GM12878 (cell line): ENCODE results near the gene GZMA.

Experiments
- BACH1 ChIP-seq: fragments of 450-650 bp; IDR thresholded peaks from 2 replicates; pipeline ENCODE4 v1.6.1; 2017; ENCODE audit warnings: mild to moderate bottlenecking, borderline replicate concordance
- BCLAF1 ChIP-seq: fragments of 450-650 bp; IDR thresholded peaks from 2 replicates; pipeline ENCODE4 v1.6.1; 2017; ENCODE audit warnings: antibody characterized with exemption, mild to moderate bottlenecking, moderate library complexity
- BHLHE40 ChIP-seq, 2 experiments: fragments of 450-650 bp in 1 of 2; IDR thresholded peaks; 2 replicates each; pipeline ENCODE4 v1.6.1; 2011 to 2017; ENCODE audit warnings: low read depth in 2 of 2, borderline replicate concordance in 1 of 2, improper control_type of control experiment in 1 of 2, low read length in 1 of 2, mild to moderate bottlenecking in 1 of 2
- CTCF ChIP-seq, 3 experiments: IDR thresholded peaks in 2 of 3; conservative IDR thresholded peaks in 1 of 3; 2 replicates each; pipeline ENCODE4 v1.5.1; 2011; ENCODE audit warnings: low read depth in 3 of 3, low read length in 3 of 3, mild to moderate bottlenecking in 3 of 3, control low read depth in 2 of 3, moderate library complexity in 2 of 3, inconsistent platforms in 1 of 3, mixed read lengths in 1 of 3; ENCODE audit not compliant: control insufficient read depth in 2 of 3, insufficient read depth in 1 of 3; ENCODE audit errors: extremely low read depth in 1 of 3
- ESRRA ChIP-seq: IDR thresholded peaks from 2 replicates; pipeline ENCODE4 v1.6.1; 2012; ENCODE audit warnings: mild to moderate bottlenecking, low read length, improper control_type of control experiment
- JUND ChIP-seq: IDR thresholded peaks from 2 replicates; pipeline ENCODE4 v1.6.1; 2012; ENCODE audit warnings: low read depth, mild to moderate bottlenecking, low read length, improper control_type of control experiment, moderate library complexity
- NFYB ChIP-seq: IDR thresholded peaks from 2 replicates; pipeline ENCODE4 v1.6.1; 2011; ENCODE audit warnings: low read depth, mild to moderate bottlenecking, low read length, improper control_type of control experiment, moderate library complexity; ENCODE audit not compliant: insufficient read depth
- POLR2A ChIP-seq: IDR thresholded peaks from 2 replicates; pipeline ENCODE4 v1.6.1; 2011; ENCODE audit warnings: low read depth, mild to moderate bottlenecking, low read length
- POLR2AphosphoS5 ChIP-seq: IDR thresholded peaks from 2 replicates; pipeline ENCODE4 v1.6.1; 2011; ENCODE audit warnings: mild to moderate bottlenecking, low read length, inconsistent platforms
- SPI1 ChIP-seq: IDR thresholded peaks from 2 replicates; pipeline ENCODE4 v1.6.1; 2011; ENCODE audit warnings: low read depth, mild to moderate bottlenecking, low read length, moderate library complexity, borderline replicate concordance; ENCODE audit not compliant: insufficient read depth
- TAF1 ChIP-seq: IDR thresholded peaks from 2 replicates; pipeline ENCODE4 v1.6.1; 2011; ENCODE audit warnings: mild to moderate bottlenecking, low read depth, low read length, borderline replicate concordance
- TCF7 ChIP-seq: IDR thresholded peaks from 2 replicates; pipeline ENCODE4 v1.6.1; 2014; ENCODE audit warnings: antibody characterized with exemption, borderline replicate concordance
- USF2 ChIP-seq: IDR thresholded peaks from 2 replicates; pipeline ENCODE4 v1.6.1; 2011; ENCODE audit warnings: low read depth, low read length, improper control_type of control experiment, borderline replicate concordance
- YY1 ChIP-seq: IDR thresholded peaks from 2 replicates; pipeline ENCODE4 v1.6.1; 2011; ENCODE audit warnings: low read depth, mild to moderate bottlenecking, low read length

GRCh38 chr5:55114061-55114460, 11.6 kb downstream of the GZMA start:
- TF ChIP-seq CTCF (IDR thresholded peaks at IDR 0.05 in 2 of 3, conservative IDR thresholded peaks at IDR 0.05 in 1 of 3; ENCODE audit: control insufficient read depth in 2 of 3, extremely low read depth in 1 of 3, insufficient read depth in 1 of 3, low read depth in 3 of 3, low read length in 3 of 3), result no peak
- TF ChIP-seq POLR2AphosphoS5, result no peak
- no peak for TF ChIP-seq BHLHE40 (IDR thresholded peaks at IDR 0.05; ENCODE audit: borderline replicate concordance in 1 of 2, low read depth in 2 of 2, low read length in 1 of 2)
- TF ChIP-seq POLR2A, result no peak
- TF ChIP-seq NFYB, result no peak
- TF ChIP-seq SPI1, result no peak
- TF ChIP-seq BACH1, result no peak
- no peak for TF ChIP-seq TAF1
- no peak for TF ChIP-seq JUND
- TF ChIP-seq TCF7, result no peak
- no peak for TF ChIP-seq BCLAF1
- no peak for TF ChIP-seq USF2
- TF ChIP-seq YY1, result no peak
- no peak for TF ChIP-seq ESRRA
